ENCODE results near the gene ANP32A. TPM values are rescaled to one million over a fixed set of nuclear protein-coding genes. Genes with fewer than 3 reads are reported as not detected.

The ANP32A gene
- total RNA-seq, 1 experiment from 2014 or later, result 220 TPM

DNA sequence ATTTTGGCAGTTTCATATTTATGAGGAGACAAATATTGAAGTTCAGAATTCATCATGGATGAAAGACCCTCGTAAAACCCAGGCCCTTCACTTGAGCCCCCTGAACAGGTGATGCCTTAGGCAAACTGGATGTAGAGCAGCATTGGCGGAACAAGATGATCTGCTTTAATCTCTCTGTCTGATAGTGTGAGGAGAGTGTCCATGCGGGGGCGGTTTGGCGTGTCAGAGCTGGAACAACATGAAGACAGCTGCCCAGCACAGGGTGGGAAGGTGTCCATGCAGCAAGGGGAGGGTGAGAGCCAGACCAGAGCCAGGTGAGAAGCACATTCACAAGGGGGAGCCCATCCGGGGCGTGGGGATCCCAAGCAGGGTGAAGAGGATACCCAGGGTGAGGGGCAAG, 31.8 kb upstream of the ANP32A start:
- TF ChIP-seq ELF1 (IDR thresholded peaks at IDR 0.05; ENCODE audit: borderline replicate concordance, low read depth) (no peak), SRF (IDR thresholded peaks at IDR 0.05; ENCODE audit: low read depth) (no peak)
- DNase-seq (ENCODE audit: low read depth, low spot score), result no peak
- ChIA-PET RAD21 (ENCODE audit: low non-redundant PET in 1 of 2, low total read pairs in 2 of 2, uncharacterized antibody in 2 of 2, unreplicated experiment in 2 of 2) (no interaction called here), POLR2A (no interaction called here), CTCF (interaction anchor here (1.1 kb wide), 1 partner anchor 23 kb away, joined by 5 read pairs; no protein-coding TSS in a partner anchor)
- no peak overlapping the region for H3K27ac ChIP-seq (ENCODE audit: low read depth, low read length)
- no TSS peak for BruUV-seq (replicated peaks)
- no peaks in the 10 kb centered on the region for H3K27me3 ChIP-seq (ENCODE audit: insufficient read depth, low read length)
- ATAC-seq, result no peak
- H3K4me2 ChIP-seq (ENCODE audit: low read length), result no peak overlapping the region
- no peak overlapping the region for H3K4me3 ChIP-seq (replicated peaks in 1 of 2; ENCODE audit: low read depth in 1 of 2, low read length in 2 of 2)
- H3K79me2 ChIP-seq (ENCODE audit: insufficient read depth, low read length), result no peaks in the 10 kb centered on the region
- H3K9me2 ChIP-seq (ENCODE audit: insufficient read depth), result no peaks in the 10 kb centered on the region
- no peak overlapping the region for H3K9ac ChIP-seq (ENCODE audit: low read length)
- no peaks in the 10 kb centered on the region for H4K20me1 ChIP-seq (ENCODE audit: insufficient read depth)
- H3K36me3 ChIP-seq (ENCODE audit: control insufficient read depth in 1 of 2, insufficient read depth in 2 of 2, low read length in 2 of 2), result no peaks in the 10 kb centered on the region
- H3K4me1 ChIP-seq (ENCODE audit: control insufficient read depth in 1 of 2, insufficient read depth in 2 of 2, low read length in 2 of 2), result no peaks in the 10 kb centered on the region
- intact Hi-C loops (cut with micrococcal nuclease), result no loop called here
- no peak overlapping the region for H2AFZ ChIP-seq (ENCODE audit: low read depth, low read length, poor library complexity, severe bottlenecking)
- H3K9me3 ChIP-seq (ENCODE audit: control insufficient read depth in 1 of 2, insufficient read depth in 1 of 2, low read depth in 1 of 2, low read length in 2 of 2), result peaks cover under 1 to 5% of the 10 kb centered on the region in 2 experiments; a peak in 3 of 4 replicates

DNA sequence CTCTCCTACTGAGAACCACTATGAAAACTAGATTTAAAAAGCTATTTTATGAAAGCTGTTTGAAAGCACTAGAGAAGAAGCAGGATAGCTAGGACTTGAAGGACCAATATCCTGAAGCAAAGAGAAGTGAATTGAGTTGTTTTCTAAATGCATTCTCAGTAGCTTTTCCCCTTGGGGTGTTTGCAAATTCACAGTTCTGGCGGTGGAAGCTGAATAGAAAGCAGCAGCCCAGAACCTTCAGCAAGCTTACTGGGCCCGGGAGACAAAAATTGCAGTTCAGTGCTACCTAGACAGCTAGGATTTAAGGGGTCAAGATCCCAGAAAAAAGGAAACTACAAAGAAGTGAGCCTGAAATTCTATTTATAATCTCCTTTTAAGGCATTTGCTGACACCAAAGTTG, 31.3 kb upstream of the ANP32A start:
- H3K9me2 ChIP-seq (ENCODE audit: insufficient read depth), result no peaks in the 10 kb centered on the region
- no peak for DNase-seq (ENCODE audit: low read depth, low spot score)
- peaks cover 0 to 5% of the 10 kb centered on the region in 2 experiments; a peak in 2 of 4 replicates for H3K9me3 ChIP-seq (ENCODE audit: control insufficient read depth in 1 of 2, insufficient read depth in 1 of 2, low read depth in 1 of 2, low read length in 2 of 2)
- no peaks in the 10 kb centered on the region for H4K20me1 ChIP-seq (ENCODE audit: insufficient read depth)
- no peak overlapping the region for H3K9ac ChIP-seq (ENCODE audit: low read length)
- H3K4me1 ChIP-seq (ENCODE audit: control insufficient read depth in 1 of 2, insufficient read depth in 2 of 2, low read length in 2 of 2), result no peaks in the 10 kb centered on the region
- no peak overlapping the region for H3K4me3 ChIP-seq (replicated peaks in 1 of 2; ENCODE audit: low read depth in 1 of 2, low read length in 2 of 2)
- no peak overlapping the region for H2AFZ ChIP-seq (ENCODE audit: low read depth, low read length, poor library complexity, severe bottlenecking)
- no peaks in the 10 kb centered on the region for H3K27me3 ChIP-seq (ENCODE audit: insufficient read depth, low read length)
- no TSS peak for BruUV-seq (replicated peaks)
- POLR2A ChIA-PET, result no interaction called here
- no peaks in the 10 kb centered on the region for H3K79me2 ChIP-seq (ENCODE audit: insufficient read depth, low read length)
- no peaks in the 10 kb centered on the region for H3K36me3 ChIP-seq (ENCODE audit: control insufficient read depth in 1 of 2, insufficient read depth in 2 of 2, low read length in 2 of 2)
- CTCF ChIA-PET, result interaction anchor here (1.1 kb wide), 1 partner anchor 24 kb away, joined by 5 read pairs; no protein-coding TSS in a partner anchor
- RAD21 ChIA-PET (ENCODE audit: low non-redundant PET in 1 of 2, low total read pairs in 2 of 2, uncharacterized antibody in 2 of 2, unreplicated experiment in 2 of 2), result interaction anchor here in 1 of 2 experiments (0.5 kb wide), 1 partner anchor 24 kb away, joined by 3 read pairs; no protein-coding TSS in a partner anchor
- H3K27ac ChIP-seq (ENCODE audit: low read depth, low read length), result no peak overlapping the region
- TF ChIP-seq, protein P1, sequence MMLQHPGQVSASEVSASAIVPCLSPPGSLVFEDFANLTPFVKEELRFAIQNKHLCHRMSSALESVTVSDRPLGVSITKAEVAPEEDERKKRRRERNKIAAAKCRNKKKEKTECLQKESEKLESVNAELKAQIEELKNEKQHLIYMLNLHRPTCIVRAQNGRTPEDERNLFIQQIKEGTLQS (IDR thresholded peaks at IDR 0.05), result no peak
- TF ChIP-seq, protein P2, sequence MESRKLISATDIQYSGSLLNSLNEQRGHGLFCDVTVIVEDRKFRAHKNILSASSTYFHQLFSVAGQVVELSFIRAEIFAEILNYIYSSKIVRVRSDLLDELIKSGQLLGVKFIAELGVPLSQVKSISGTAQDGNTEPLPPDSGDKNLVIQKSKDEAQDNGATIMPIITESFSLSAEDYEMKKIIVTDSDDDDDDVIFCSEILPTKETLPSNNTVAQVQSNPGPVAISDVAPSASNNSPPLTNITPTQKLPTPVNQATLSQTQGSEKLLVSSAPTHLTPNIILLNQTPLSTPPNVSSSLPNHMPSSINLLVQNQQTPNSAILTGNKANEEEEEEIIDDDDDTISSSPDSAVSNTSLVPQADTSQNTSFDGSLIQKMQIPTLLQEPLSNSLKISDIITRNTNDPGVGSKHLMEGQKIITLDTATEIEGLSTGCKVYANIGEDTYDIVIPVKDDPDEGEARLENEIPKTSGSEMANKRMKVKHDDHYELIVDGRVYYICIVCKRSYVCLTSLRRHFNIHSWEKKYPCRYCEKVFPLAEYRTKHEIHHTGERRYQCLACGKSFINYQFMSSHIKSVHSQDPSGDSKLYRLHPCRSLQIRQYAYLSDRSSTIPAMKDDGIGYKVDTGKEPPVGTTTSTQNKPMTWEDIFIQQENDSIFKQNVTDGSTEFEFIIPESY (IDR thresholded peaks at IDR 0.05; ENCODE audit: extremely low read depth, insufficient replicate concordance, low read length), result no peak
- TF ChIP-seq JUND (IDR thresholded peaks at IDR 0.05) (no peak), ELF1 (IDR thresholded peaks at IDR 0.05; ENCODE audit: borderline replicate concordance, low read depth) (no peak), EZH2phosphoT487 (IDR thresholded peaks at IDR 0.05; ENCODE audit: borderline replicate concordance) (no peak), CBX3 (IDR thresholded peaks at IDR 0.05; ENCODE audit: low read depth) (no peak), EGR1 (IDR thresholded peaks at IDR 0.05; ENCODE audit: low read depth) (no peak), ZFX (IDR thresholded peaks at IDR 0.05) (no peak), POLR2AphosphoS5 (IDR thresholded peaks at IDR 0.05; ENCODE audit: low read depth, low read length) (no peak), YY1 (IDR thresholded peaks at IDR 0.05; ENCODE audit: extremely low read depth, insufficient replicate concordance, low read depth, low read length) (no peak), POLR2A (IDR thresholded peaks at IDR 0.05; ENCODE audit: borderline replicate concordance, extremely low read depth, insufficient read depth, insufficient read length) (no peak), CEBPB (IDR thresholded peaks at IDR 0.05; ENCODE audit: low read depth) (no peak), TCF7L2 (IDR thresholded peaks at IDR 0.05; ENCODE audit: borderline replicate concordance, extremely low read depth, insufficient read depth, insufficient read length) (no peak), ZNF274 (IDR thresholded peaks at IDR 0.05; ENCODE audit: low read depth, low read length) (no peak), FOSL1 (IDR thresholded peaks at IDR 0.05; ENCODE audit: low read depth) (no peak)
- TF ChIP-seq, protein P3, sequence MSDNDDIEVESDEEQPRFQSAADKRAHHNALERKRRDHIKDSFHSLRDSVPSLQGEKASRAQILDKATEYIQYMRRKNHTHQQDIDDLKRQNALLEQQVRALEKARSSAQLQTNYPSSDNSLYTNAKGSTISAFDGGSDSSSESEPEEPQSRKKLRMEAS (IDR thresholded peaks at IDR 0.05), result no peak
- no peak for ATAC-seq
- no peak overlapping the region for H3K4me2 ChIP-seq (ENCODE audit: low read length)
- intact Hi-C loops (cut with micrococcal nuclease), result no loop called here
